GM18526 (cell line): ENCODE data around the gene PLBD1.

Source experiments
- POLR2A ChIP-seq: IDR thresholded peaks from 3 replicates; pipeline ENCODE4 v1.6.1; 2011; ENCODE audit not compliant: insufficient read length; ENCODE audit errors: extremely low read depth

Gene PLBD1

DNA sequence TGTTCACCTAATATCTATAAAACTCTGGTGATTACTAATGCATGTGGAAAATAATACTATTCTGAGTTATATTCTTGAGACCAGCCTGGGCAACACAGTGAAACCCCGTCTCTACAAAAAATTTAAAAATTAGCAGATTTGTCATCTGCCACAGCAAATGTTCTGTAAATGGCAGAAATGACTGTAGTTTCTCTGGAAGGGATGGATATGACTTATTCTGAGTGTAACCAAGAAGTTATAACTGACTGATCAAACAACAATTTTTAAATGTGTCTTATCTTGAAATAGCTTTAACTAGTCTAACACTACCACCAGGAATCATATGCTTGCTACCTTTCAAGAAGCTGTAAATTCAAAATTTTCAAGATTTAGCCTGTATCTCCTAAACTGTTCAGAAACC is 88.7 kb downstream of the PLBD1 start:
- TF ChIP-seq POLR2A, result no peak

DNA sequence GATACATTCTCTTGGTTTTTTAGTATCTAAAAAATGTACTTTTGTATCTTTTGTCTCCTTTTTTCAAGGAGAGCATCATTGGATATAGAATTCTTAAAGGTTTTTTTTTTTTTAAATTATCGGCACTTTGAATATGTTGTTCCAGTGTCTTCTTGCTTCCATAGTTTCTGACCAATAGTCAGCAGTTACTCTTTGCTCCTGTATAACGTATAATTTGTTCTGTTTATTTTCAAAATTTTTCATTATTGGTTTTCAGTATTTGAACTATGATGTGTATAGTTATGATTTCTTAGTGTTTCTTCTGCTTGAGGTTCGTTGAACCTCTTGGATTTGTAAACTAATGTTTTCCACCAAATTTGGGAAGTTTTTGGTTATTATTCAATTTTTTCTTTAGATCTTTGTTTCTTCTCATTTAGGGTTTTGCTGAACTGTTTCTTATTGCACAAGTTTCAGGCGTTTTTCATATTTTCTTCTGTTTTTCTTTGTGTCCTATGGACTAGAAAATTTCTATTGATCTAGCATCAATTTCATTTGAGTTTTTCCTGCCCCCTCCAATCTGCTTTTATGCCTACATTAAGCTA is 93.9 kb downstream of the PLBD1 start:
- TF ChIP-seq POLR2A, result no peak

DNA sequence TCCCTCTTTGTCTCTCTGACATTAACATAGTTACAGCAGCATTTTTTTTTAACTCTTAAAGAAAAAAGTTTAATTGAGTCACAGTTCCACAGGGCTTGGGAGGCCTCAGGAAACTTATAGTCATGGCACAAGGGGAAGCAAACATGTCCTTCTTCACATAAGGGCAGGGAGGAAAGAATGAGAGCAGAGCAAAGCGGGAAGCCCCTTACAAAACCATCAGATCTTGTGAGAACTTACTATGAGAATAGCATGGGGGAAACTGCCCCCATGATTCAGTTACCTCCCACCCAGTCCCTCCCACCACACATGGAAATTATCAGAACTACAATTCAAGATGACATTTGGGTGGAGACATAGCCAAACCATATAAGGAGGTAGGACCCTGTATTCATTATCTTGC is 96.2 kb downstream of the PLBD1 start:
- TF ChIP-seq POLR2A, result no peak

DNA sequence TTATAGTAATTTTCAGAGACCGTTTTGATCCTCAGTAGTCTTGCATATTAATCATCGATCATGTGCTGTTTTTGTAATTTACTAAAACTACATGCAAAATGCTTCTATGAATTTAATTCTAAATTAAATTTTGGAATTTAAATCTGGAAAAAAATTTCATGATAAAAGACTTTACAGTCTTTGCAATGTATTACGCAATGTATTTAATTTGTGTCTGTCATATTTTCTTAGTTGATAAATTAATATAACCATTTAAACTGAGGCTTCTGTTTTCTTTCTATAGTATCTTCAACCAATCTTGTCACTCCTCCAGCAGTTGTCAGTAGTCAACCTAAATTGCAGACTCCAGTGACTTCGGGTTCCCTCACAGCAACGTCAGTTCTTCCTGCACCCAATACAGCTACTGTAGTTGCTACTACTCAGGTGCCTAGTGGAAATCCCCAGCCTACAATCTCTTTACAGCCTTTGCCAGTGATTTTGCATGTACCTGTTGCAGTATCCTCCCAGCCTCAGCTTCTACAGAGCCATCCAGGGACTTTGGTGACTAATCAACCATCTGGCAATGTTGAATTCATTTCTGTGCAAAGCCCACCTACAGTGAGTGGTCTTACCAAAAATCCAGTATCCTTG is 107.4 kb downstream of the PLBD1 start:
- TF ChIP-seq POLR2A, result no peak

- TF ChIP-seq POLR2A, result no peak
Observed at GRCh38 chr12:14454098-14454907, 113.4 kb downstream of the PLBD1 start.
